HCT116 (cell line): ENCODE measurements around the gene GIT1.

Experiments used
- RAD21 ChIP-seq: IDR thresholded peaks from 2 replicates; pipeline ENCODE4 v1.6.1; 2012; ENCODE audit warnings: low read depth, mild to moderate bottlenecking
- YY1 ChIP-seq: IDR thresholded peaks from 2 replicates; pipeline ENCODE4 v1.6.1; 2011; ENCODE audit warnings: low read length, low read depth, moderate library complexity, mild to moderate bottlenecking; ENCODE audit not compliant: insufficient replicate concordance; ENCODE audit errors: extremely low read depth

DNA sequence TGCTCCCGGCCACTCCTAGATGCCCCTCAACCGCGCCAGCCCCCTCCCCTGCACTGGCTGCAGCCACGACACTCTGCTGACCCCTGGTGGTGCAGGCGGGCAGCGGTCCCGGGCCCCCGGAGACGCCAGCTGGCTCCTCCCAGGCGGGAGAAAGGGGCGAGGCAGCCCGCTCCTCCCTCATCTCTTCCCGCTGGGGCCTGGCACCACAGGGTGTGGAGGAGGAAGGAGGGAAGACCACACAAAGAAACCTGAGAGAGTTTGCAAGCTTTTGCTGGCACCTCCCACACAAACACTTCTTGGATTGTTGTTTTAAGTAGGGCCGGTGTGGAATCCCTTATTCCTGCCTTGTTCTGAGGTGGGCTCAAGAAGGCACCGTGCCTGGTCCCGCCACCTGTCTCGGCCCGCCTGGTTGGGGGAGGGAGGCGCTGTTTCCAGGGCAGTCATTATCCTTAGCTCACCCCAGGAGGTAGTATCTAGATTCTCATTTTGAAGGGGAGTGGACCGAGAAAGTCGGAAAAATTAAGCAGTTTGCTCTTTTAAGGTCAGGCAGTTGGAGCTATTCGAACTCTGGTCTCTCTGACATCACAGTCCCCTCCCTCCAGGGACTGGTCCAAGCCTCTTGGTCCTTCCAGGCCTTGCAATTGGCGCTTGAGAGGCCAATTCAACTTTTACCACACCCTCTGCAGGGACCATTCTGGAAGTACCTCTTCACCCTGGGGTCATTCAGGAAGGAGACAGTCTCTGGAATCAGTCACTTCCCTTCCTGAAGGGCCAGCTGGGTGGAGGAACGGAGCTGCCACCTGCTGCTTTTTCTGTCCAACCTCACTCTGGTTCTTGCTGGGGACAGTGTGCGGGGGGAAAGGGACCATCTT lies 2.5 kb upstream of the GIT1 start:
- TF ChIP-seq YY1 (no peak), RAD21 (peak; percentile 91)
